ENCODE results near the gene RBP3. TPM values are rescaled to one million over a fixed set of nuclear protein-coding genes. Genes with fewer than 3 reads are reported as not detected.

Gene RBP3
- polyA plus RNA-seq, 3 donors: not detected

DNA sequence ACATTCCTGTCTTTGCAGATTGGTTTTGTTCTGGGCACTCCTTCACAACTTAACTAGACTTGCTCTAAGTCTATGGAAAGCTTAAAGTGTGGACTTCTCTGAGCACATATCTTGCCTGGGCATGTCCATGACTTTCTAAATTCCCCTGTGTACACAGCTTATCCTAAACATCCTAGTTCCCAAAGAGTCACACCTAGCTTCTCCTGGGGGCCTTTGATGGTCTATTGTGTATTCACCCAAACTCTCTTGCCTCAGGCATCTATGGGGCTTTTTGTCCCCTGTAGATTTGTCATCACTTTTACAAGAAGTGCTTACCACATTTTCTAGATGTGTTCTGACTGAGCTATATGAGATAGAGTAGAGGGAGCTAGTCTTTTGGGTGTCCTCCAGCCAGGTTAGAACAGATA is 48.2 kb downstream of the RBP3 start:
- no peak overlapping the region for H3K27ac Mint-ChIP-seq
- no peaks in the 10 kb centered on the region for H3K36me3 Mint-ChIP-seq
- Histone ChIP-seq H3K4me3 (replicated peaks in 1 of 3; ENCODE audit: low read depth in 2 of 3, low read length in 3 of 3) (no peak overlapping the region), H3K4me1 (ENCODE audit: control insufficient read depth in 1 of 2, insufficient read depth in 2 of 2, low read length in 2 of 2) (no peaks in the 10 kb centered on the region), H4K20me1 (ENCODE audit: insufficient read depth, low read length) (no peaks in the 10 kb centered on the region), H3K9me3 (replicated peaks in 1 of 2; ENCODE audit: control insufficient read depth in 1 of 2, insufficient read depth in 1 of 2, low read length in 2 of 2) (no peaks in the 10 kb centered on the region), H3K4me2 (replicated peaks; ENCODE audit: extremely low read depth, low read length, poor library complexity, severe bottlenecking) (no peak overlapping the region), H3K27me3 (ENCODE audit: control insufficient read depth in 2 of 2, insufficient read depth in 2 of 2, low read length in 2 of 2) (no peaks in the 10 kb centered on the region), H2AFZ (ENCODE audit: insufficient read depth, low read depth, low read length, poor library complexity, severe bottlenecking) (no peak overlapping the region), H3K79me2 (ENCODE audit: insufficient read depth, low read length) (no peaks in the 10 kb centered on the region), H3K27ac (ENCODE audit: low read depth in 1 of 2, low read length in 2 of 2) (no peak overlapping the region), H3K9ac (ENCODE audit: insufficient read depth, low read length, poor library complexity, severe bottlenecking) (no peak overlapping the region), H3K36me3 (replicated peaks in 1 of 2; ENCODE audit: control insufficient read depth in 1 of 2, insufficient read depth in 2 of 2, low read length in 2 of 2) (no peaks in the 10 kb centered on the region)
- TF ChIP-seq, protein P1, sequence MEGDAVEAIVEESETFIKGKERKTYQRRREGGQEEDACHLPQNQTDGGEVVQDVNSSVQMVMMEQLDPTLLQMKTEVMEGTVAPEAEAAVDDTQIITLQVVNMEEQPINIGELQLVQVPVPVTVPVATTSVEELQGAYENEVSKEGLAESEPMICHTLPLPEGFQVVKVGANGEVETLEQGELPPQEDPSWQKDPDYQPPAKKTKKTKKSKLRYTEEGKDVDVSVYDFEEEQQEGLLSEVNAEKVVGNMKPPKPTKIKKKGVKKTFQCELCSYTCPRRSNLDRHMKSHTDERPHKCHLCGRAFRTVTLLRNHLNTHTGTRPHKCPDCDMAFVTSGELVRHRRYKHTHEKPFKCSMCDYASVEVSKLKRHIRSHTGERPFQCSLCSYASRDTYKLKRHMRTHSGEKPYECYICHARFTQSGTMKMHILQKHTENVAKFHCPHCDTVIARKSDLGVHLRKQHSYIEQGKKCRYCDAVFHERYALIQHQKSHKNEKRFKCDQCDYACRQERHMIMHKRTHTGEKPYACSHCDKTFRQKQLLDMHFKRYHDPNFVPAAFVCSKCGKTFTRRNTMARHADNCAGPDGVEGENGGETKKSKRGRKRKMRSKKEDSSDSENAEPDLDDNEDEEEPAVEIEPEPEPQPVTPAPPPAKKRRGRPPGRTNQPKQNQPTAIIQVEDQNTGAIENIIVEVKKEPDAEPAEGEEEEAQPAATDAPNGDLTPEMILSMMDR (IDR thresholded peaks at IDR 0.05): no peak
- no peak for DNase-seq
- H3K9me3 Mint-ChIP-seq: peaks cover 0 to 2% (median 0%) of the 10 kb centered on the region in 7 donors
- no peaks in the 10 kb centered on the region for H3K4me1 Mint-ChIP-seq
- H3K27me3 Mint-ChIP-seq (ENCODE audit: low read depth in 3 of 3): peaks cover 7 to 22% (median 10%) of the 10 kb centered on the region in 3 donors
- no peak overlapping the region for H3K4me3 Mint-ChIP-seq
- intact Hi-C loops (cut with micrococcal nuclease): no loop called here

DNA sequence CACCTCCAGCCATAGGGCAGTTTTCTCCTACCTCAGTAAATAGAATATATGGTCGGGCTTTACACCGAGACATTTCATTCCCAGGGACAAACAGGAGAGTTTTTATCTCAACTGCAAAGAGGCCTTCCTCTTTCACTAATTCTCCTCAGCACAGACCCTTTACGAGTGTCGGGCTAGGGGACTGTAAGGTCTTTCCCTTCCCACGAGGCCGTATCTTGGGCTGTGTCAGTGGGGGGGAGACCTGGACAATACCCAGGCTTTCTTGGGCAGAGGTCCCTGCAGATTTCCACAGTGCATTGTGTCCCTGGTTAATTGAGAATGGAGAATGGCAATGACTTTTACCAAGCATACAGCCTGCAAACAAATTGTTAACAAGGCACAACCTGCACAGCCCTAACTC is 49.1 kb downstream of the RBP3 start:
- Histone ChIP-seq H3K9ac (ENCODE audit: insufficient read depth, low read length, poor library complexity, severe bottlenecking) (no peak overlapping the region), H3K79me2 (ENCODE audit: insufficient read depth, low read length) (no peaks in the 10 kb centered on the region), H3K4me3 (replicated peaks in 1 of 3; ENCODE audit: low read depth in 2 of 3, low read length in 3 of 3) (no peak overlapping the region), H2AFZ (ENCODE audit: insufficient read depth, low read depth, low read length, poor library complexity, severe bottlenecking) (no peak overlapping the region), H4K20me1 (ENCODE audit: insufficient read depth, low read length) (no peaks in the 10 kb centered on the region), H3K4me2 (replicated peaks; ENCODE audit: extremely low read depth, low read length, poor library complexity, severe bottlenecking) (no peak overlapping the region), H3K36me3 (replicated peaks in 1 of 2; ENCODE audit: control insufficient read depth in 1 of 2, insufficient read depth in 2 of 2, low read length in 2 of 2) (no peaks in the 10 kb centered on the region), H3K27me3 (ENCODE audit: control insufficient read depth in 2 of 2, insufficient read depth in 2 of 2, low read length in 2 of 2) (no peaks in the 10 kb centered on the region), H3K4me1 (ENCODE audit: control insufficient read depth in 1 of 2, insufficient read depth in 2 of 2, low read length in 2 of 2) (no peaks in the 10 kb centered on the region), H3K27ac (ENCODE audit: low read depth in 1 of 2, low read length in 2 of 2) (no peak overlapping the region), H3K9me3 (replicated peaks in 1 of 2; ENCODE audit: control insufficient read depth in 1 of 2, insufficient read depth in 1 of 2, low read length in 2 of 2) (no peaks in the 10 kb centered on the region)
- Mint-ChIP-seq H3K4me3 (no peak overlapping the region), H3K36me3 (no peaks in the 10 kb centered on the region), H3K4me1 (no peaks in the 10 kb centered on the region), H3K9me3 (peaks cover 0 to 2% (median 0%) of the 10 kb centered on the region in 7 donors), H3K27ac (no peak overlapping the region), H3K27me3 (ENCODE audit: low read depth in 3 of 3) (peaks cover 7 to 22% (median 8%) of the 10 kb centered on the region in 3 donors)
- intact Hi-C loops (cut with micrococcal nuclease): no loop called here
- DNase-seq: no peak
- WGBS (ENCODE audit: insufficient coverage): no CpG with 5 or more reads among the region's 6 CpGs
- TF ChIP-seq, protein P1 (IDR thresholded peaks at IDR 0.05): no peak
